ENCODE results near the gene VCAN. TPM values are rescaled to one million over a fixed set of nuclear protein-coding genes. Genes with fewer than 3 reads are reported as not detected.

The VCAN gene
- total RNA-seq, 1 donor from 2014 or later: 431 TPM

GRCh38 chr5:83586874-83587776, 115.6 kb downstream of the VCAN start:
- TF ChIP-seq CTCF (IDR thresholded peaks at IDR 0.05; ENCODE audit: insufficient read depth, low read depth, low read length) (no peak), EZH2 (IDR thresholded peaks at IDR 0.05; ENCODE audit: insufficient read depth, low read length) (no peak)
- H3K36me3 ChIP-seq (ENCODE audit: insufficient read depth, low read length): peaks cover 10% of the 10 kb centered on the region
- peaks cover 9% of the 10 kb centered on the region for H3K36me3 Mint-ChIP-seq (ENCODE audit: low read depth, unreplicated experiment)
- no peaks in the 10 kb centered on the region for H3K9me3 ChIP-seq (ENCODE audit: insufficient read depth, low read depth, low read length)
- H3K4me3 ChIP-seq (ENCODE audit: insufficient read depth, low read depth, low read length): no peak overlapping the region
- H3K27me3 ChIP-seq (ENCODE audit: insufficient read depth, low read length): no peaks in the 10 kb centered on the region
- H3K4me1 Mint-ChIP-seq (ENCODE audit: low read depth, unreplicated experiment): peaks cover 9% of the 10 kb centered on the region
- H3K79me2 ChIP-seq (ENCODE audit: insufficient read depth, low read length): no peaks in the 10 kb centered on the region
- no peak for FAIRE-seq
- no peaks in the 10 kb centered on the region for H4K20me1 ChIP-seq (ENCODE audit: insufficient read depth, low read length)
- no peak overlapping the region for H2AFZ ChIP-seq (ENCODE audit: low read depth, low read length)
- H3K4me2 ChIP-seq (ENCODE audit: low read length): no peak overlapping the region
- H3K4me1 ChIP-seq (ENCODE audit: insufficient read depth, low read length): peaks cover 13% of the 10 kb centered on the region
- no peak overlapping the region for H3K27ac ChIP-seq (ENCODE audit: low read depth, low read length)
- no peak overlapping the region for H3K9ac ChIP-seq (ENCODE audit: low read length)
- no peak overlapping the region for H3K27ac Mint-ChIP-seq (ENCODE audit: unreplicated experiment)
- no peak for DNase-seq (ENCODE audit: low read depth)
- no peaks in the 10 kb centered on the region for H3K27me3 Mint-ChIP-seq (ENCODE audit: low read depth, unreplicated experiment)
- H3K4me3 Mint-ChIP-seq (ENCODE audit: unreplicated experiment): no peak overlapping the region
- H3K9me3 Mint-ChIP-seq (ENCODE audit: unreplicated experiment): peaks cover 3% of the 10 kb centered on the region

- DNase-seq (ENCODE audit: low read depth) (no peak), FAIRE-seq (no peak)
- Histone ChIP-seq H3K9ac (ENCODE audit: low read length) (no peak overlapping the region), H3K36me3 (ENCODE audit: insufficient read depth, low read length) (no peaks in the 10 kb centered on the region), H3K4me2 (ENCODE audit: low read length) (no peak overlapping the region), H2AFZ (ENCODE audit: low read depth, low read length) (no peak overlapping the region), H3K27me3 (ENCODE audit: insufficient read depth, low read length) (no peaks in the 10 kb centered on the region), H3K4me1 (ENCODE audit: insufficient read depth, low read length) (peaks cover 3% of the 10 kb centered on the region), H3K27ac (ENCODE audit: low read depth, low read length) (no peak overlapping the region), H3K9me3 (ENCODE audit: insufficient read depth, low read depth, low read length) (no peaks in the 10 kb centered on the region), H4K20me1 (ENCODE audit: insufficient read depth, low read length) (no peaks in the 10 kb centered on the region), H3K79me2 (ENCODE audit: insufficient read depth, low read length) (no peaks in the 10 kb centered on the region), H3K4me3 (ENCODE audit: insufficient read depth, low read depth, low read length) (no peak overlapping the region)
- H3K36me3 Mint-ChIP-seq (ENCODE audit: low read depth, unreplicated experiment): no peaks in the 10 kb centered on the region
- no peaks in the 10 kb centered on the region for H3K4me1 Mint-ChIP-seq (ENCODE audit: low read depth, unreplicated experiment)
- no peak for TF ChIP-seq CTCF (IDR thresholded peaks at IDR 0.05; ENCODE audit: insufficient read depth, low read depth, low read length)
- no peak for TF ChIP-seq EZH2 (IDR thresholded peaks at IDR 0.05; ENCODE audit: insufficient read depth, low read length)
- no peaks in the 10 kb centered on the region for H3K27me3 Mint-ChIP-seq (ENCODE audit: low read depth, unreplicated experiment)
- peaks cover 3% of the 10 kb centered on the region for H3K9me3 Mint-ChIP-seq (ENCODE audit: unreplicated experiment)
- H3K4me3 Mint-ChIP-seq (ENCODE audit: unreplicated experiment): no peak overlapping the region
- no peak overlapping the region for H3K27ac Mint-ChIP-seq (ENCODE audit: unreplicated experiment)
These were observed 118.2 kb downstream of the VCAN start for GRCh38 chr5:83589786-83590185.

DNA sequence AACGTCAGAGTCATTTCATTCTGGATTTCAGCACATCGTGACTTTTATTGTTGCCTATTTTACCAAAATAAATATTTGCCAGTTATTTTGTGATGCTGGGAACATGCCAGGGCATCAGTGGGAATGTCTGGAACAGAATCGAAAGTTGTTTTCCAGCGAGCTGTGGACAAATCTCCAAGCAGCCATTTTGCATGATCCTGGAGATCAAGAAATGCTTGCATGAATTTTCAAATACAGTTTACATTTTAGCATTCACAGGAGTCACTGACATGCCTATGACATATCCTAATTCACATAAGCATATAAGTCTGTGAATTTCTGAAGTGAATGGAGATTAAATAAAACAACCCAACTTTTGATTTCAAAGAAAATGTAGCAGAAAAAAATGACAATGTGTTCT, 119.4 kb downstream of the VCAN start:
- Mint-ChIP-seq H3K4me3 (ENCODE audit: unreplicated experiment) (no peak overlapping the region), H3K27ac (ENCODE audit: unreplicated experiment) (no peak overlapping the region), H3K36me3 (ENCODE audit: low read depth, unreplicated experiment) (no peaks in the 10 kb centered on the region), H3K4me1 (ENCODE audit: low read depth, unreplicated experiment) (no peaks in the 10 kb centered on the region), H3K9me3 (ENCODE audit: unreplicated experiment) (peaks cover 3% of the 10 kb centered on the region), H3K27me3 (ENCODE audit: low read depth, unreplicated experiment) (no peaks in the 10 kb centered on the region)
- DNase-seq (ENCODE audit: low read depth): no peak
- Histone ChIP-seq H3K9me3 (ENCODE audit: insufficient read depth, low read depth, low read length) (no peaks in the 10 kb centered on the region), H2AFZ (ENCODE audit: low read depth, low read length) (no peak overlapping the region), H3K4me2 (ENCODE audit: low read length) (no peak overlapping the region), H3K4me3 (ENCODE audit: insufficient read depth, low read depth, low read length) (no peak overlapping the region), H3K79me2 (ENCODE audit: insufficient read depth, low read length) (no peaks in the 10 kb centered on the region), H3K27ac (ENCODE audit: low read depth, low read length) (no peak overlapping the region), H3K4me1 (ENCODE audit: insufficient read depth, low read length) (peaks cover 3% of the 10 kb centered on the region), H3K9ac (ENCODE audit: low read length) (no peak overlapping the region), H3K36me3 (ENCODE audit: insufficient read depth, low read length) (no peaks in the 10 kb centered on the region), H4K20me1 (ENCODE audit: insufficient read depth, low read length) (no peaks in the 10 kb centered on the region), H3K27me3 (ENCODE audit: insufficient read depth, low read length) (no peaks in the 10 kb centered on the region)
- no peak for TF ChIP-seq EZH2 (IDR thresholded peaks at IDR 0.05; ENCODE audit: insufficient read depth, low read length)
- no peak for TF ChIP-seq CTCF (IDR thresholded peaks at IDR 0.05; ENCODE audit: insufficient read depth, low read depth, low read length)
- no peak for FAIRE-seq

Data from astrocyte (in vitro differentiated cells and primary cell).